ENCODE measurements around the gene MNT. TPM values are rescaled to one million over a fixed set of nuclear protein-coding genes. Genes with fewer than 3 reads are reported as not detected.
A peak's percentile ranks its signal among the peaks of the same experiment; 100 is the strongest.

Gene MNT
- polyA plus RNA-seq, 3 donors = 0.28 to 42.4 (median 1.3) TPM

DNA sequence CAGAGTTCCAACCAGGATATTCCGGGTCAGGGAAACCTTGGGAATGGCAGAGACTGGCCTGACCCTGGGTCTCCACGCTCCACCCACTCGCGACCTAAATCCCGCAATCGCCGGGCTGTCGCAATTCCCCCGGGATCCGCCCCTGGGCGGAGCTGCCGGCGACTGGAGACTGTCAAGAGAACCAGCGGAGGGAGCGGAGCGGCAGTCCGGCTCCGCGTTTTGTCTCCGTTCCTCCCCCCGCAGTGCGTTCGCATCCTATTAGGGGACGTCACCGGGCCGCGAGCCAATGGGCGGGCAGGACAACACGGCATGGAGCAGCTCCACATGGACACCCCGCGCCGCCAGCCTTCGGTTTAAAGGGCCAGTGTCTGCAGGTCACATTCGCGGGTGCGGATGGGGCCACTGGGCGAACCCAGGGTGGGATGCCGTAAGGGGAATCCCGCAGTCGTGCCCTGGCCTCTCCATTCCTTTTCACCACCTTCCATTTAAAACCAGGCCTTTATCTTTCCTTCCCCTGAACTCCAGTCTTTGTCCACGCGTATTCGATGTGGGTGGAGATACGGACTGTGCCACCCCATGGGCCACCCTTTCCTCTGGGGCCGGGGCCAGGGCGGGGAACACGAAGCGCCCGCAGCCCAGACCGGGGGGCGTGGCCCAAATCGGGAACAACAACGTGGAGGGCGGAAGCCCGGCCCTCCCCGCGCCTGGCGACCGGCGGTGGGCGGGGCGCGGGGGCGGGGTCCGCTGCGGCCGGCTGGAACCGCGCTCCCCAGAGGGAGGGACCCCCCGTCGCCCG is 764 bp upstream of the MNT start:
- DNase-seq = peak; percentile 98 to 99 (median 99)
- Histone ChIP-seq H3K79me2 (ENCODE audit: insufficient read depth, low read length) (peaks cover 33% of the 10 kb centered on the region), H3K4me1 (ENCODE audit: control insufficient read depth in 1 of 2, insufficient read depth in 2 of 2, low read length in 2 of 2) (peaks cover 64 to 73% of the 10 kb centered on the region in 2 donors), H3K4me2 (replicated peaks; ENCODE audit: extremely low read depth, low read length, poor library complexity, severe bottlenecking) (peak overlapping the region; percentile 97), H2AFZ (ENCODE audit: insufficient read depth, low read depth, low read length, poor library complexity, severe bottlenecking) (peak overlapping the region; percentile 54), H4K20me1 (ENCODE audit: insufficient read depth, low read length) (peaks cover 13% of the 10 kb centered on the region), H3K4me3 (replicated peaks in 1 of 3; ENCODE audit: low read depth in 2 of 3, low read length in 3 of 3) (peak overlapping the region; percentile 37 to 98 (median 55)), H3K9me3 (replicated peaks in 1 of 2; ENCODE audit: control insufficient read depth in 1 of 2, insufficient read depth in 1 of 2, low read length in 2 of 2) (no peaks in the 10 kb centered on the region), H3K9ac (ENCODE audit: insufficient read depth, low read length, poor library complexity, severe bottlenecking) (peak overlapping the region; percentile 100), H3K27ac (ENCODE audit: low read depth in 1 of 2, low read length in 2 of 2) (peak overlapping the region; percentile 96 to 100), H3K27me3 (ENCODE audit: control insufficient read depth in 2 of 2, insufficient read depth in 2 of 2, low read length in 2 of 2) (no peaks in the 10 kb centered on the region), H3K36me3 (replicated peaks in 1 of 2; ENCODE audit: control insufficient read depth in 1 of 2, insufficient read depth in 2 of 2, low read length in 2 of 2) (no peaks in the 10 kb centered on the region)
- peaks cover 10 to 12% of the 10 kb centered on the region in 2 donors for H3K36me3 Mint-ChIP-seq
- TF ChIP-seq, protein P1, sequence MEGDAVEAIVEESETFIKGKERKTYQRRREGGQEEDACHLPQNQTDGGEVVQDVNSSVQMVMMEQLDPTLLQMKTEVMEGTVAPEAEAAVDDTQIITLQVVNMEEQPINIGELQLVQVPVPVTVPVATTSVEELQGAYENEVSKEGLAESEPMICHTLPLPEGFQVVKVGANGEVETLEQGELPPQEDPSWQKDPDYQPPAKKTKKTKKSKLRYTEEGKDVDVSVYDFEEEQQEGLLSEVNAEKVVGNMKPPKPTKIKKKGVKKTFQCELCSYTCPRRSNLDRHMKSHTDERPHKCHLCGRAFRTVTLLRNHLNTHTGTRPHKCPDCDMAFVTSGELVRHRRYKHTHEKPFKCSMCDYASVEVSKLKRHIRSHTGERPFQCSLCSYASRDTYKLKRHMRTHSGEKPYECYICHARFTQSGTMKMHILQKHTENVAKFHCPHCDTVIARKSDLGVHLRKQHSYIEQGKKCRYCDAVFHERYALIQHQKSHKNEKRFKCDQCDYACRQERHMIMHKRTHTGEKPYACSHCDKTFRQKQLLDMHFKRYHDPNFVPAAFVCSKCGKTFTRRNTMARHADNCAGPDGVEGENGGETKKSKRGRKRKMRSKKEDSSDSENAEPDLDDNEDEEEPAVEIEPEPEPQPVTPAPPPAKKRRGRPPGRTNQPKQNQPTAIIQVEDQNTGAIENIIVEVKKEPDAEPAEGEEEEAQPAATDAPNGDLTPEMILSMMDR (IDR thresholded peaks at IDR 0.05) = no peak
- H3K27me3 Mint-ChIP-seq (ENCODE audit: low read depth in 3 of 3) = peaks cover 0 to 7% (median 0%) of the 10 kb centered on the region in 3 donors
- intact Hi-C loops (cut with micrococcal nuclease) = loop anchor here (1.0 kb wide), 2 partner anchors 9 to 15 kb away; no protein-coding TSS in a partner anchor
- peak overlapping the region; percentile 90 to 99 for H3K4me3 Mint-ChIP-seq
- peaks cover 0 to 5% (median 0%) of the 10 kb centered on the region in 7 donors for H3K9me3 Mint-ChIP-seq
- peaks cover 65% of the 10 kb centered on the region for H3K4me1 Mint-ChIP-seq
- H3K27ac Mint-ChIP-seq = peak overlapping the region; percentile 98 to 100 (median 100)
- under 1% methylated on average over 63 of the region's 72 CpGs for WGBS (ENCODE audit: insufficient coverage)

DNA sequence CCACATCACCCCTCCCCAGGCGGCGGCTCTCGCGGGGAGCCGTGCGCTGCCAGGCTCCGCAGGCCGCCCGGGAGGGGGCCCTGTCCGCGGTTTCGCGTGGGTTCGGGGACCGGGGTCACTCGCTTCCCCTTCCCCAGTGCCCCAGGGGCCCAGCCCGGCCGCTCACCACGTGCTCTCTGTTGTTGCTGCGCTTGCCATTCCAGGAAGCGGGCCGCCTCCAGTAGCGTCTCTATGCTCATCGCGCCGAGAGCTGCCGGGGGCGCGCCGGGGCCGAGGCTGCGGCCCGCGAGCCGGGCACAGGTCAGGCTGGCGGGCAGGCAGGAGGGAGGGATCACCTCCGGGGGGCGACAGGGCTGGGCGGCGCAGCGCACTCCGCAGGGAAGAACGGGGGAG is 390 bp downstream of the MNT start:
- H3K27ac Mint-ChIP-seq = peak overlapping the region; percentile 99 to 100 (median 100)
- Histone ChIP-seq H4K20me1 (ENCODE audit: insufficient read depth, low read length) (peaks cover 19% of the 10 kb centered on the region), H3K4me3 (replicated peaks in 1 of 3; ENCODE audit: low read depth in 2 of 3, low read length in 3 of 3) (peak overlapping the region; percentile 90 to 98 (median 95)), H3K4me1 (ENCODE audit: control insufficient read depth in 1 of 2, insufficient read depth in 2 of 2, low read length in 2 of 2) (peaks cover 68 to 73% of the 10 kb centered on the region in 2 donors), H3K36me3 (replicated peaks in 1 of 2; ENCODE audit: control insufficient read depth in 1 of 2, insufficient read depth in 2 of 2, low read length in 2 of 2) (no peaks in the 10 kb centered on the region), H3K9me3 (replicated peaks in 1 of 2; ENCODE audit: control insufficient read depth in 1 of 2, insufficient read depth in 1 of 2, low read length in 2 of 2) (no peaks in the 10 kb centered on the region), H3K4me2 (replicated peaks; ENCODE audit: extremely low read depth, low read length, poor library complexity, severe bottlenecking) (peak overlapping the region; percentile 97), H3K79me2 (ENCODE audit: insufficient read depth, low read length) (peaks cover 45% of the 10 kb centered on the region), H3K9ac (ENCODE audit: insufficient read depth, low read length, poor library complexity, severe bottlenecking) (peak overlapping the region; percentile 100), H3K27me3 (ENCODE audit: control insufficient read depth in 2 of 2, insufficient read depth in 2 of 2, low read length in 2 of 2) (no peaks in the 10 kb centered on the region), H2AFZ (ENCODE audit: insufficient read depth, low read depth, low read length, poor library complexity, severe bottlenecking) (no peak overlapping the region), H3K27ac (ENCODE audit: low read depth in 1 of 2, low read length in 2 of 2) (peak overlapping the region; percentile 96 to 100)
- peaks cover 8 to 17% of the 10 kb centered on the region in 2 donors for H3K36me3 Mint-ChIP-seq
- DNase-seq = peak; percentile 42 to 70 (median 46)
- intact Hi-C loops (cut with micrococcal nuclease) = no loop called here
- H3K27me3 Mint-ChIP-seq (ENCODE audit: low read depth in 3 of 3) = peaks cover 0 to 9% (median 0%) of the 10 kb centered on the region in 3 donors
- under 1% methylated on average over 31 of the region's 43 CpGs for WGBS (ENCODE audit: insufficient coverage)
- TF ChIP-seq, protein P1 (IDR thresholded peaks at IDR 0.05) = no peak
- peaks cover 62% of the 10 kb centered on the region for H3K4me1 Mint-ChIP-seq
- peaks cover 0 to 5% (median 0%) of the 10 kb centered on the region in 7 donors for H3K9me3 Mint-ChIP-seq
- H3K4me3 Mint-ChIP-seq = peak overlapping the region; percentile 99

All from CD14-positive monocyte (primary cell).